PC-3 (cell line): Measurements from ENCODE around the gene TBCCD1. TPM values are rescaled to one million over a fixed set of nuclear protein-coding genes. Genes with fewer than 3 reads are reported as not detected.
"Not testable (repeated sequence)": the region's sequence is repeated elsewhere in the genome, so short reads cannot be mapped to it uniquely, and the experiment has no call there.

Source experiments
- ATAC-seq: fragments of 200-7000 bp; cut with Tn5 transposase; 2 replicates; pipeline ENCODE4 v1.9.1; 2020; ENCODE audit warnings: mild to moderate bottlenecking, moderate library complexity
- BruUV-seq: library from RNA; stranded (reverse); fragments of 400-500 nt; replicated peaks from 2 replicates; lab custom pipeline; 2021; lab: Mats Ljungman, UMichigan
- CTCF ChIA-PET: fragments of 300-600 bp; sonication (Branson Sonifier 250); formaldehyde crosslinking; loops from one replicate; lab custom pipeline; 2022; ENCODE audit warnings: antibody characterized with exemption; lab: Charles Lee
- POLR2A ChIA-PET: fragments of 300-600 bp; sonication (Branson Sonifier 250); formaldehyde crosslinking; loops from one replicate; lab custom pipeline; 2022; ENCODE audit warnings: antibody characterized with exemption; ENCODE audit not compliant: unreplicated experiment; lab: Charles Lee
- DNase-seq: peaks from one replicate; pipeline ENCODE4 v3.0.0-alpha.2; 2015
- H2AFZ ChIP-seq: fragments of 300-600 bp; sonication (generic); 2 replicates; pipeline ENCODE4 v1.6.0; 2016; ENCODE audit warnings: antibody characterized with exemption, low read length
- H3F3A ChIP-seq: fragments of 300-600 bp; sonication (generic); one replicate; pipeline ENCODE4 v1.6.0; 2017; ENCODE audit warnings: antibody characterized with exemption, low read length, control low read depth, mild to moderate bottlenecking; ENCODE audit not compliant: unreplicated experiment
- H3K27ac ChIP-seq: fragments of 300-600 bp; sonication (generic); 2 replicates; pipeline ENCODE4 v1.5.1; 2016; ENCODE audit warnings: mild to moderate bottlenecking, low read length
- H3K27me3 ChIP-seq: fragments of 300-600 bp; sonication (generic); 2 replicates; pipeline ENCODE4 v1.6.1; 2016; ENCODE audit warnings: low read length, mixed read lengths
- H3K36me3 ChIP-seq: fragments of 300-600 bp; sonication (generic); 2 replicates; pipeline ENCODE4 v1.6.1; 2016; ENCODE audit warnings: low read depth, mixed run types, low read length, mixed read lengths
- H3K4me1 ChIP-seq: fragments of 300-600 bp; sonication (generic); 2 replicates; pipeline ENCODE4 v1.5.1; 2016; ENCODE audit warnings: low read length; ENCODE audit not compliant: insufficient read depth
- H3K4me2 ChIP-seq: fragments of 300-600 bp; sonication (generic); 2 replicates; pipeline ENCODE4 v1.6.0; 2016; ENCODE audit warnings: low read length
- H3K4me3 ChIP-seq: fragments of 300-600 bp; sonication (generic); 2 replicates; pipeline ENCODE4 v1.5.1; 2016; ENCODE audit warnings: mild to moderate bottlenecking, low read length, mixed read lengths
- H3K79me2 ChIP-seq: fragments of 300-600 bp; sonication (generic); 2 replicates; pipeline ENCODE4 v1.6.1; 2017; ENCODE audit warnings: low read length, mixed read lengths
- H3K9ac ChIP-seq: fragments of 300-600 bp; sonication (generic); 2 replicates; pipeline ENCODE4 v1.6.0; 2016; ENCODE audit warnings: mild to moderate bottlenecking, low read length
- H3K9me2 ChIP-seq: fragments of 300-600 bp; sonication (generic); replicated peaks from 2 replicates; pipeline ENCODE4 v1.6.1; 2016; ENCODE audit warnings: mixed run types, low read length, mixed read lengths
- H3K9me3 ChIP-seq: fragments of 300-600 bp; sonication (generic); 2 replicates; pipeline ENCODE4 v1.6.1; 2016; ENCODE audit warnings: low read length, mixed read lengths
- H4K20me1 ChIP-seq: fragments of 300-600 bp; sonication (generic); 2 replicates; pipeline ENCODE4 v1.6.1; 2016; ENCODE audit warnings: low read length, mixed read lengths
- EZH2 ChIP-seq: fragments of 300-600 bp; sonication (generic); IDR thresholded peaks from one replicate; pipeline ENCODE4 v1.6.1; 2017; ENCODE audit warnings: antibody characterized with exemption, mild to moderate bottlenecking, low read length; ENCODE audit not compliant: unreplicated experiment
- EZH2phosphoT487 ChIP-seq: fragments of 300-600 bp; sonication (generic); IDR thresholded peaks from 2 replicates; pipeline ENCODE4 v1.6.1; 2018; ENCODE audit warnings: mild to moderate bottlenecking, antibody characterized with exemption, low read length, borderline replicate concordance
- intact Hi-C: fragments of 100-400 bp; cut with micrococcal nuclease; formaldehyde crosslinking; loops from 2 replicates; pipeline ENCODE4 v1.9.0; 2023
- total RNA-seq: library from RNA; depleted of rRNA; stranded (reverse); fragments of >200 nt; gene quantifications from 2 replicates; pipeline ENCODE4 v1.2.3, GENCODE V29; 2014
- TF ChIP-seq, protein P1 (sequence below): fragments of 300-600 bp; sonication (generic); conservative IDR thresholded peaks from 2 replicates; pipeline ENCODE4 v1.5.1; 2017; ENCODE audit warnings: antibody characterized with exemption, low read depth, mild to moderate bottlenecking, low read length

Gene TBCCD1
- total RNA-seq, 1 experiment from 2014 or later, result 17.0 TPM

DNA sequence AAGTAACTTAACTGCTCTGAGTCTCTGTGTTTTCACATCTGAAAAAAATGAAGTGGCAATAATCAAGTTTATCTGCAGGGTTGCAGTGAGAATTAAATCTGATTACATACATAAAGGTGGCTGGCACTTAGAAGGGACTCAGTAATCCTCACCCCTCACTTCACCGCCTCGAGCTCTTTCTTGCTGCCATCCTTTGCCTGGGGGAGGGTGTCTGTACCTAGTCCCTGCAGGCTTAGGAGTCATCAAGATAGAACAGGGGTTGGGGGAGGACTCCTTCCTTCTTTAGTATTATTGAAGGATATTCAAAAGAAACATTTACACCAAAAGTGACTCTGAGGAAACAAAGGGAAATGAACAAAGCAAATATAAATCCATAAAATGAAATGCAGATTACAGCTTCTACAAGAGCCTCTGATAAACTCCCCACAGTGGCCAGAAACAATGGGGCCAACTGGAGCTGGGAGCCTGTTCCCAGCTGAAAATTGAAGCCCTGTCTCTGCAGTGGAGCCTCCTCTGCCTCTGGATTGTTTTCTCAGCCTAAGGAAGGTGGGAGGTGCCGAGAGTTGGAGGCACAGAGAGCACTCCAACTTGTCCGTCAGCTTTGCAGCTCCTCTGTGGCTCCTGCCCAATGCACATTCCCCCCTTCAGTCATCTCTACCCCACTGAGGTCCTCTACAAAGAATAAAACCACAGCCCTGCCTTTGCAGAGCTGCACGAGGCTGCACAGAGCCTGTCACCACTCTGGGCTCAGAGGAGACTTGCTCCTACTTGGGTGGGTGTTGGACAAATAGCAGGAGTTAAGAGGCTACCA lies 64.8 kb downstream of the TBCCD1 start:
- H3F3A ChIP-seq, result no peaks in the 10 kb centered on the region
- ChIA-PET POLR2A (interaction anchor here (0.6 kb wide), 1 partner anchor 222 kb away, joined by 5 read pairs; no protein-coding TSS in a partner anchor), CTCF (no interaction called here)
- BruUV-seq, result no TSS peak
- H2AFZ ChIP-seq, result peak overlapping the region; percentile 46; the same call in 1 of the 2 replicates
- no peak for ATAC-seq
- H3K9me3 ChIP-seq, result no peaks in the 10 kb centered on the region
- no peak overlapping the region for H3K27ac ChIP-seq
- H3K9ac ChIP-seq, result no peak overlapping the region
- no peaks in the 10 kb centered on the region for H3K4me1 ChIP-seq
- no peaks in the 10 kb centered on the region for H4K20me1 ChIP-seq
- intact Hi-C loops, result no loop called here
- 0 out of 2 replicates have a peak overlapping the region, but pooled peaks have one; percentile 29 for H3K4me3 ChIP-seq
- H3K4me2 ChIP-seq, result peak overlapping the region; percentile 55
- H3K27me3 ChIP-seq, result peaks cover 16% of the 10 kb centered on the region
- DNase-seq, result no peak
- no peaks in the 10 kb centered on the region for H3K79me2 ChIP-seq
- no peaks in the 10 kb centered on the region for H3K36me3 ChIP-seq
- no peaks in the 10 kb centered on the region for H3K9me2 ChIP-seq
- no peak for TF ChIP-seq EZH2phosphoT487
- TF ChIP-seq EZH2, result no peak
- TF ChIP-seq, protein P1, sequence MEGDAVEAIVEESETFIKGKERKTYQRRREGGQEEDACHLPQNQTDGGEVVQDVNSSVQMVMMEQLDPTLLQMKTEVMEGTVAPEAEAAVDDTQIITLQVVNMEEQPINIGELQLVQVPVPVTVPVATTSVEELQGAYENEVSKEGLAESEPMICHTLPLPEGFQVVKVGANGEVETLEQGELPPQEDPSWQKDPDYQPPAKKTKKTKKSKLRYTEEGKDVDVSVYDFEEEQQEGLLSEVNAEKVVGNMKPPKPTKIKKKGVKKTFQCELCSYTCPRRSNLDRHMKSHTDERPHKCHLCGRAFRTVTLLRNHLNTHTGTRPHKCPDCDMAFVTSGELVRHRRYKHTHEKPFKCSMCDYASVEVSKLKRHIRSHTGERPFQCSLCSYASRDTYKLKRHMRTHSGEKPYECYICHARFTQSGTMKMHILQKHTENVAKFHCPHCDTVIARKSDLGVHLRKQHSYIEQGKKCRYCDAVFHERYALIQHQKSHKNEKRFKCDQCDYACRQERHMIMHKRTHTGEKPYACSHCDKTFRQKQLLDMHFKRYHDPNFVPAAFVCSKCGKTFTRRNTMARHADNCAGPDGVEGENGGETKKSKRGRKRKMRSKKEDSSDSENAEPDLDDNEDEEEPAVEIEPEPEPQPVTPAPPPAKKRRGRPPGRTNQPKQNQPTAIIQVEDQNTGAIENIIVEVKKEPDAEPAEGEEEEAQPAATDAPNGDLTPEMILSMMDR, result no peak

DNA sequence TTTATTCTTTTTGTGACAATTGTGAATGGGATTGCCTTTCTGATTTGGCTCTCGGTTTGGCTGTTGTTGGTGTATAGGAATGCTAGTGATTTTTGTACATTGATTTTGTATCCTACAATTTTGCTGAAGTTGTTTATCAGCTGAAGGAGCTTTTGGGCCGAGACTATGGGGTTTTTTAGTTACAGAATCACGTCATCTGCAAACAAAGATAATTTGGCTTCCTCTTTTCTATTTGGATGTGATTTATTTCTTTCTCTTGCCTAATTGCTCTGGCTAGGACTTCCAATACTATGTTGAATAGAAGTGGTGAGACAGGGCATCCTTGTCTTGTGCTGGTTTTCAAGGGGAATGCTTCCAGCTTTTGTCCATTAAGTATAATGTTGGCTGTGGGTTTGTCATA lies 67.2 kb downstream of the TBCCD1 start:
- H3K79me2 ChIP-seq, H3K36me3 ChIP-seq, H3K9me2 ChIP-seq, ATAC-seq, CTCF ChIA-PET, H3K9me3 ChIP-seq, intact Hi-C loops, H3K4me1 ChIP-seq, POLR2A ChIA-PET, H3K27ac ChIP-seq, DNase-seq, H3K27me3 ChIP-seq, H4K20me1 ChIP-seq, H3K4me2 ChIP-seq, H3K9ac ChIP-seq, BruUV-seq, H2AFZ ChIP-seq, H3F3A ChIP-seq, H3K4me3 ChIP-seq: not testable (repeated sequence)

DNA sequence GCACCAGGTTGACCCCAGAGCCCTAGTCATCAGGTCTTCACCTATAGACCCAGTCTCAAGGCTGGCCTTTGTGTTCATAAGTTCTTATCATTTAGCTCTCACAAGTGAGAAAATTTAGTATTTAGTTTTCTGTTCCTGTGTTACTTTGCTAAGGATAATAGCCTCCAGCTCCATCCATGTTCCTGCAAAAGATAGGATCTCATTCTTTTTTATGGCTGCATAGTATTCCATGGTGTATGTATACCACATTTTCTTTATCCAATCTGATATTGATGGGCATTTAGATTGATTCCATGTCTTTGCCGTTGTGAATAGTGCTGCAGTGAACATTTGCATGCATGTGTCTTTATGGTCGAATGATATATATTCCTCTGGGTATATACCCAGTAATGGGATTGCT lies 69.1 kb downstream of the TBCCD1 start:
- BruUV-seq, H3K27ac ChIP-seq, H3K79me2 ChIP-seq, H3K9ac ChIP-seq, H3K36me3 ChIP-seq, CTCF ChIA-PET, POLR2A ChIA-PET, H3F3A ChIP-seq, intact Hi-C loops, H3K4me3 ChIP-seq, H3K9me3 ChIP-seq, H2AFZ ChIP-seq, DNase-seq, ATAC-seq, H4K20me1 ChIP-seq, H3K9me2 ChIP-seq, H3K4me2 ChIP-seq, H3K4me1 ChIP-seq: not testable (repeated sequence)
- peaks cover 17% of the 10 kb centered on the region; the same call in 1 of the 2 replicates for H3K27me3 ChIP-seq
